Lower lobe of right lung (tissue), 2 donors: ENCODE measurements around the gene PLG. TPM values are rescaled to one million over a fixed set of nuclear protein-coding genes. Genes with fewer than 3 reads are reported as not detected.
"Not testable (repeated sequence)": the region's sequence is repeated elsewhere in the genome, so short reads cannot be mapped to it uniquely, and the experiment has no call there.

ENCODE experiments used
- ATAC-seq, 2 donors: fragments of 200-7000 bp; cut with Tn5 transposase; one replicate each; pipeline ENCODE4 v1.9.1; 2020 to 2022; ENCODE audit warnings: mild to moderate bottlenecking in 2 of 2, moderate library complexity in 2 of 2
- DNase-seq: peaks from one replicate; pipeline ENCODE4 v3.0.0-alpha.2; 2020
- H3K27ac ChIP-seq: fragments of 200-600 bp; one replicate; pipeline ENCODE4 v1.8.0; 2022
- H3K27me3 ChIP-seq: fragments of 200-600 bp; one replicate; pipeline ENCODE4 v1.8.0; 2022; ENCODE audit warnings: low read depth
- H3K36me3 ChIP-seq: fragments of 200-600 bp; one replicate; pipeline ENCODE4 v1.8.0; 2022; ENCODE audit warnings: mild to moderate bottlenecking
- H3K4me1 ChIP-seq: fragments of 200-600 bp; one replicate; pipeline ENCODE4 v1.8.0; 2022
- H3K4me3 ChIP-seq: fragments of 200-600 bp; one replicate; pipeline ENCODE4 v1.8.0; 2022; ENCODE audit warnings: mild to moderate bottlenecking
- H3K9me3 ChIP-seq: fragments of 200-600 bp; one replicate; pipeline ENCODE4 v1.8.0; 2022
- intact Hi-C: fragments of 100-400 bp; cut with DNase I; formaldehyde crosslinking; loops from one replicate; pipeline ENCODE4 v1.11.0; 2022
- total RNA-seq: library from RNA; stranded (reverse); fragmentation: NEBNext Ultra II Directional; extraction: Animal tissue kit (Norgen Biotek cat#: 25700); gene quantifications from one replicate; pipeline ENCODE4 v1.2.1, GENCODE V29; 2021
- TF ChIP-seq, protein P1 (sequence below): fragments of 200-600 bp; IDR thresholded peaks from one replicate; pipeline ENCODE4 v1.8.0; 2022; ENCODE audit warnings: antibody characterized with exemption, mild to moderate bottlenecking
- donor health status: DM: no; HTN: yes; CAD: no; lungs with severe emphysema.

PLG gene
- total RNA-seq, 1 donor from 2014 or later = 0.95 TPM

GRCh38 chr6:160783741-160784140 is 81.7 kb downstream of the PLG start:
- ATAC-seq = no peak

GRCh38 chr6:160788126-160788525 is 86.1 kb downstream of the PLG start:
- H3K27ac ChIP-seq, H3K4me3 ChIP-seq, ATAC-seq, H3K36me3 ChIP-seq, H3K27me3 ChIP-seq, DNase-seq, intact Hi-C loops, H3K4me1 ChIP-seq, H3K9me3 ChIP-seq: not testable (repeated sequence)

More at GRCh38 chr6:160783741-160784140, 81.7 kb downstream of the PLG start:
- H3K36me3 ChIP-seq = no peaks in the 10 kb centered on the region
- TF ChIP-seq, protein P1, sequence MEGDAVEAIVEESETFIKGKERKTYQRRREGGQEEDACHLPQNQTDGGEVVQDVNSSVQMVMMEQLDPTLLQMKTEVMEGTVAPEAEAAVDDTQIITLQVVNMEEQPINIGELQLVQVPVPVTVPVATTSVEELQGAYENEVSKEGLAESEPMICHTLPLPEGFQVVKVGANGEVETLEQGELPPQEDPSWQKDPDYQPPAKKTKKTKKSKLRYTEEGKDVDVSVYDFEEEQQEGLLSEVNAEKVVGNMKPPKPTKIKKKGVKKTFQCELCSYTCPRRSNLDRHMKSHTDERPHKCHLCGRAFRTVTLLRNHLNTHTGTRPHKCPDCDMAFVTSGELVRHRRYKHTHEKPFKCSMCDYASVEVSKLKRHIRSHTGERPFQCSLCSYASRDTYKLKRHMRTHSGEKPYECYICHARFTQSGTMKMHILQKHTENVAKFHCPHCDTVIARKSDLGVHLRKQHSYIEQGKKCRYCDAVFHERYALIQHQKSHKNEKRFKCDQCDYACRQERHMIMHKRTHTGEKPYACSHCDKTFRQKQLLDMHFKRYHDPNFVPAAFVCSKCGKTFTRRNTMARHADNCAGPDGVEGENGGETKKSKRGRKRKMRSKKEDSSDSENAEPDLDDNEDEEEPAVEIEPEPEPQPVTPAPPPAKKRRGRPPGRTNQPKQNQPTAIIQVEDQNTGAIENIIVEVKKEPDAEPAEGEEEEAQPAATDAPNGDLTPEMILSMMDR = no peak
- no peaks in the 10 kb centered on the region for H3K27me3 ChIP-seq
- no peak for DNase-seq
- intact Hi-C loops = no loop called here
- H3K9me3 ChIP-seq = no peaks in the 10 kb centered on the region
- H3K4me3 ChIP-seq = no peak overlapping the region
- no peaks in the 10 kb centered on the region for H3K4me1 ChIP-seq
- H3K27ac ChIP-seq = no peak overlapping the region

DNA sequence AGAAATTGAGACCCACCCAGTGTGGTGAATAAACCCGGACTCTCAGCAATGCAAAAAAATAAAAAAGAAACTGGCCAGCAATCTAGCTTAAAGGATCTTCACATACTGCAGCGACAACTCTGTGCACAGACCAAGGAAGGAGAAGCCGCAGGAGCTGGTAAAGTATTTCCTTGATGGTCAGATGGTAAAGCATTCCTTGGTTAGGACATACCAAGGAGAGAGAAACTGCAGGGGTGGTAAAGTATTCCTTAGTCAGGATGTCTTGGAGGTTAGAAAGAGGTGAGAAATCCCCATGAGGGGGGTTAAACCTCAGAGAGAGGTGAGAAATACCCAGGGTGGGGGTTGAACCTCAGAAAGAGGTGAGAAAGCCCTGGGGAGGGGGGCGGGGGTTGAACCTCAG is 86.8 kb downstream of the PLG start:
- H3K27ac ChIP-seq = no peak overlapping the region
- no peaks in the 10 kb centered on the region for H3K4me1 ChIP-seq
- no peaks in the 10 kb centered on the region for H3K9me3 ChIP-seq
- H3K27me3 ChIP-seq = no peaks in the 10 kb centered on the region
- no peak overlapping the region for H3K4me3 ChIP-seq
- DNase-seq = no peak
- TF ChIP-seq, protein P1 = no peak
- H3K36me3 ChIP-seq = no peaks in the 10 kb centered on the region
- intact Hi-C loops = no loop called here
- ATAC-seq = no peak

DNA sequence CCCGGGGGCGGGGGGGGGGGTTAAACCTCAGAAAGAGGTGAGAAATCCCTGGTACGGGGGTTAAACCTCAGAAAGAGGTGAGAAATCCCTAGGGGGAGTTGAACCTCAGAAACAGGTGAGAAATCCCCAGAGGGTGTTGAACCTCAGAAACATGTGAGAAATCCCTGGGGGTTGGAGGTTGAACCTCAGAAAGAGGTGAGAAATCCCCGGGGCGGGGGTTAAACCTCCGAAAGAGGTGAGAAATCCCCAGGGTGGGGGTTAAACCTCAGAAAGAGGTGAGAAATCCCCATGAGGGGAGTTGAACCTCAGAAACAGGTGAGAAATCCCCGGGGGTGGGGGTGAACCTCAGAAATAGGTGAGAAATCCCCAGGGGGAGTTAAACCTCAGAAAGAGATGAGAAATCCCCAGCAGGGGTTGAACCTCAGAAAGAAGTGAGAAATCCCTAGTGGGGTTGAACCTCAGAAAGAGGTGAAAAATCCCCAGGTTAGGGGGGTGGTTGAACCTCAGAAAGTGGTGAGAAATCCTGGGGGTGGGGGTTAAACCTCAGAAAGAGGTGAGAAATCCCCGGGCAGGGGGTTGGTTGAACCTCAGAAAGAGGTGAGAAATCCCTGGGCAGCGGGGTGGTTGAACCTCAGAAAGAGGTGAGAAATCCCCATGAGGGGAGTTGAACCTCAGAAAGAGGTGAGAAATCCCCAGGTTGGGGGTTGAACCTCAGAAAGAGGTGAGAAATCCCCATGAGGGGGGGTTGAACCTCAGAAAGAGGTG is 87.4 kb downstream of the PLG start:
- Histone ChIP-seq H3K27me3 (no peaks in the 10 kb centered on the region), H3K4me1 (no peaks in the 10 kb centered on the region), H3K36me3 (no peaks in the 10 kb centered on the region), H3K4me3 (no peak overlapping the region), H3K27ac (no peak overlapping the region), H3K9me3 (no peaks in the 10 kb centered on the region)
- TF ChIP-seq, protein P1 = no peak
- intact Hi-C loops = no loop called here
- ATAC-seq (no peak), DNase-seq (no peak)

DNA sequence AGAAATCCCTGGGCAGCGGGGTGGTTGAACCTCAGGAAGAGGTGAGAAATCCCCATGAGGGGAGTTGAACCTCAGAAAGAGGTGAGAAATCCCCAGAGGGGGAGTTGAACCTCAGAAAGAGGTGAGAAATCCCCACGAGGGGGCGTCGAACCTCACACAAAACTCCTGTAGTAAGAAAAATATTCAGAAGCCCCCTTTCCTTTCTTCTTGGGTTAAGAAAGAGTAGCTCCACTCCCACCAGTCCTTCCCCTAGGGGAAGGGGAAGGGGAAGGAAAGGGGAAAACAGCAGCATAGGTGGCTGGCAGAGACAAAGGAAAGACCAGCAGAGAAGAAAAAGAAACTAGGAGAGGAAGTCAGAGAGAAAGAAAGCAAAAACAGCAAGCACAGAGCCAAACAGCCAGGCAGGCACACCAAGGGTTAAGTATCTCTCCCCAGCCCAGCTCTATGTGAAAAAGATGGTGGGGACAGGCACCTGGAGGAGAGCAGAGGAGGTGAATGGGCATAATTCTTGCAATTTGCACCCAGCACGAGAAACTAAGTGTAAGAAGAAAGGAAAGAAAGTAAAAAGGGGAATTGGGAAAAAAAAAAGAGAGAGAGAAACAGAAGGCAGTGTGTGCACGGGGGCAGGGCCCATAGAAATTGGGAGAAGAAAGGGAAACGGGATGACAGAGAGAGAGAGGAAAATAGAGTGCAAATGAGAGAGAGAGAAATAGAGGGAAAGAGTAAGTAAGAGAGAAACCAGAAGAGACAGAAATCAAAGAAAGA is 88.2 kb downstream of the PLG start:
- ATAC-seq = no peak
- Histone ChIP-seq H3K27ac (no peak overlapping the region), H3K4me3 (no peak overlapping the region), H3K4me1 (no peaks in the 10 kb centered on the region), H3K27me3 (no peaks in the 10 kb centered on the region), H3K36me3 (no peaks in the 10 kb centered on the region), H3K9me3 (no peaks in the 10 kb centered on the region)
- TF ChIP-seq, protein P1 = no peak
- intact Hi-C loops = no loop called here
- DNase-seq = no peak

- no peaks in the 10 kb centered on the region for H3K27me3 ChIP-seq
- intact Hi-C loops = no loop called here
- H3K4me1 ChIP-seq = no peaks in the 10 kb centered on the region
- no peak overlapping the region for H3K4me3 ChIP-seq
- no peak for DNase-seq
- H3K9me3 ChIP-seq = no peaks in the 10 kb centered on the region
- H3K27ac ChIP-seq = no peak overlapping the region
- ATAC-seq = no peak
- TF ChIP-seq, protein P1 = no peak
- no peaks in the 10 kb centered on the region for H3K36me3 ChIP-seq
Measured at GRCh38 chr6:160791459-160791858, 89.4 kb downstream of the PLG start.
